Fibroblast of skin of back (primary cell): ENCODE data around the gene DOCK3.
"Not testable (repeated sequence)": the region's sequence is repeated elsewhere in the genome, so short reads cannot be mapped to it uniquely, and the experiment has no call there.

Experiments
- DNase-seq: peaks from one replicate; pipeline ENCODE4 v3.0.0-alpha.2; 2013

DOCK3 gene

GRCh38 chr3:50651445-50651844 lies 23.3 kb upstream of the DOCK3 start:
- DNase-seq = no peak

- no peak for DNase-seq
Measured at GRCh38 chr3:50651920-50652529, 22.7 kb upstream of the DOCK3 start.

GRCh38 chr3:50652709-50653108 lies 22.0 kb upstream of the DOCK3 start:
- DNase-seq = peak; percentile 17

- DNase-seq = no peak
Measured at GRCh38 chr3:50653937-50654595, 20.7 kb upstream of the DOCK3 start.

GRCh38 chr3:50655009-50655830 lies 19.5 kb upstream of the DOCK3 start:
- DNase-seq = peak; percentile 5

GRCh38 chr3:50656417-50657195 lies 18.1 kb upstream of the DOCK3 start:
- no peak for DNase-seq

- DNase-seq = no peak
Measured at GRCh38 chr3:50657407-50657806, 17.3 kb upstream of the DOCK3 start.

GRCh38 chr3:50657816-50658215 lies 16.9 kb upstream of the DOCK3 start:
- no peak for DNase-seq

GRCh38 chr3:50658416-50658815 lies 16.3 kb upstream of the DOCK3 start:
- DNase-seq = peak; percentile 68

- no peak for DNase-seq
Measured at GRCh38 chr3:50658831-50659230, 15.9 kb upstream of the DOCK3 start.

- DNase-seq = no peak
Measured at GRCh38 chr3:50660386-50660785, 14.3 kb upstream of the DOCK3 start.

- no peak for DNase-seq
Measured at GRCh38 chr3:50661321-50661837, 13.3 kb upstream of the DOCK3 start.

GRCh38 chr3:50662408-50662807 lies 12.3 kb upstream of the DOCK3 start:
- no peak for DNase-seq

GRCh38 chr3:50665081-50665840 lies 9.5 kb upstream of the DOCK3 start:
- DNase-seq = no peak

GRCh38 chr3:50665841-50666115 lies 8.9 kb upstream of the DOCK3 start:
- DNase-seq = not testable (repeated sequence)

- no peak for DNase-seq
Measured at GRCh38 chr3:50666837-50667236, 7.9 kb upstream of the DOCK3 start.

- peak; percentile 84 for DNase-seq
Measured at GRCh38 chr3:50671331-50671730, 3.4 kb upstream of the DOCK3 start.

- no peak for DNase-seq
Measured at GRCh38 chr3:50672656-50673055, 2.1 kb upstream of the DOCK3 start.

GRCh38 chr3:50673931-50674330 lies 796 bp upstream of the DOCK3 start:
- no peak for DNase-seq

GRCh38 chr3:50675179-50676030 lies 678 bp downstream of the DOCK3 start:
- DNase-seq = no peak

GRCh38 chr3:50676031-50676705 lies 1.4 kb downstream of the DOCK3 start:
- no peak for DNase-seq
